ENCODE measurements around the gene CLCN5. TPM values are rescaled to one million over a fixed set of nuclear protein-coding genes. Genes with fewer than 3 reads are reported as not detected.

CLCN5 gene
- total RNA-seq, 2 experiments from 2014 or later: 3.4 to 3.8 TPM

DNA sequence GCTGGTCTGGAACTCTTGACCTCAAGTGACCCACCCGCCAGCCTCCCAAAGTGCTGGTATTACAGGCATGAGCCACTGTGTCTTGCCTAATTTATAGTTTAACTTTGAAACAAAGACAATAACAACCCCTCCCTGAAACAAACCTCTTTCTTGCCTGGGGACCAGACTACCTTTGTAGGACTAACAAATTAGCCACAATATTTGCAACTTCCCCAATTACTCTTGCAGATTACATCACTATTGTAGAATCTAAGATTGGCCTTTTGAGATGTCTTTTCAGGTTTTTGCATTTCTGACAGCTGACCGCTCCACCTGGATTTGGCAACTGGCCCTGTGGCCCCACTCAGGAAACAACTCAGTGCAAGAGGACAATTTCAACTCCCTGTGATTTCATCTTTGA lies 193.6 kb downstream of the CLCN5 start:
- ChIA-PET POLR2A (no interaction called here), CTCF (no interaction called here)

DNA sequence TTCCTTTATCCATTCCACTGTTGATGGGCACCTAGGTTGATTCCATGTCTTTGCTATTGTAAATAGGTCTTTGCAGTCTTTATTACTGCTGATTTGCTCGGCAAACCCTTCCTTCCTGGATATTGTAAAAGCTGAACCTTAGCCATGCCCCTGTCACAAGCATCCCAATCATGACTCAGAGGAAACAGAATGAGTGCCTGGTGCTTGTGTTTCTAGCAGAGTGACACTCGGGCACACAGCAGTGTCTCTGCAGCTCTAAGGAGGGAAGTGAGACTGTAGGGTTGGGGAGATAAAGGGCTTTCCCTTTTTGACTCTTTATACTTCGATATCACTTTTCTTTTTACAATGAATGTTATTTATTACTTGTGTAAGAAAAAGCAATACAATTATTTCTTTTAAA lies 195.1 kb downstream of the CLCN5 start:
- CTCF ChIA-PET: no interaction called here
- POLR2A ChIA-PET: interaction anchor here (0.6 kb wide), 1 partner anchor 87 kb away, joined by 4 read pairs; the partner anchor contains the start of gene CCNB3

DNA sequence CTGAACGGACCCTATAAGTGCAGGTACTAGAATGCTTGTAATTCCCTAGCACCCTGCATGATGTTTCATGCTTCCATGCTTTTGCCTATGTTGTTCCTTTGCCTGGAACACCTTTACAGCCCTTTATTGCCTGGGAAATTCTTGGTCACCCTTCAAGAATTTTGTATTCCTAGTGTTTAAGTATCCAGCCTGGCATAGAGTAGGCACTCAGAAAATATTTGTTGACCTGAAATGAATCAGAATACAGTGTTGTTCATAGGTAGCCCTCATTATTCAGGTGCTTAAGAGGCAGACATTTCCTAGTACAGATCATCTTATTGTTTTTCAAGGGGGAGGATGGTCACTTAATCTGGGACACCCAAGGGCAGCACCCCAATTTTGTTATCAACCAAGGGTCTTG lies 203.1 kb downstream of the CLCN5 start:
- CTCF ChIA-PET: no interaction called here
- POLR2A ChIA-PET: no interaction called here

DNA sequence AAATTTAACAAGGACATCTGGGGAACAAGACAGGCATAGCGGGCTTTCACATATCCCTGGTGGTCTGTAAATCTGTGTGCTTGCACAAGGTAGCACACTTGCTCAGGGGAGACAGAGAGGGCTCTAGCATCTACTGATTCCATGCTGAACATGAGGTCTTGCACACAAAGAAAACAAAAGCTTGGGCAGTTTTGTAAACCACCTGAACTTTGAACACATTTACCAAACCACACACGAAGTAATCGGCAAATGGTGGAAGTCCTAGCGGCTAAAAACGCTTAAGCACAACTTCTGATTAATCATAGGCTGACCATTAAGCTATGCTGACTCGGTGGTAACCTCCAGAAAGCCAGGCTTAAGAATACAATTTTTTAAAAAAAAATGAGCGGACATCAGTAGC lies 225.6 kb downstream of the CLCN5 start:
- ChIA-PET POLR2A (no interaction called here), CTCF (no interaction called here)

Other genes with a start within 250 kb of the CLCN5 start
- gene PAGE1, start 226.6 kb upstream of the CLCN5 start, total RNA-seq: not detected
- not detected for gene PAGE4, start 93.3 kb upstream of the CLCN5 start, total RNA-seq
- gene USP27X, start 43.1 kb upstream of the CLCN5 start, total RNA-seq: 1 to 10 TPM; 1.2 TPM

All from activated CD8-positive, alpha-beta memory T cell treated with anti-CD3 and anti-CD28 coated beads for 36 hours (primary cell).